ENCODE results near the gene NCOA3.

DNA sequence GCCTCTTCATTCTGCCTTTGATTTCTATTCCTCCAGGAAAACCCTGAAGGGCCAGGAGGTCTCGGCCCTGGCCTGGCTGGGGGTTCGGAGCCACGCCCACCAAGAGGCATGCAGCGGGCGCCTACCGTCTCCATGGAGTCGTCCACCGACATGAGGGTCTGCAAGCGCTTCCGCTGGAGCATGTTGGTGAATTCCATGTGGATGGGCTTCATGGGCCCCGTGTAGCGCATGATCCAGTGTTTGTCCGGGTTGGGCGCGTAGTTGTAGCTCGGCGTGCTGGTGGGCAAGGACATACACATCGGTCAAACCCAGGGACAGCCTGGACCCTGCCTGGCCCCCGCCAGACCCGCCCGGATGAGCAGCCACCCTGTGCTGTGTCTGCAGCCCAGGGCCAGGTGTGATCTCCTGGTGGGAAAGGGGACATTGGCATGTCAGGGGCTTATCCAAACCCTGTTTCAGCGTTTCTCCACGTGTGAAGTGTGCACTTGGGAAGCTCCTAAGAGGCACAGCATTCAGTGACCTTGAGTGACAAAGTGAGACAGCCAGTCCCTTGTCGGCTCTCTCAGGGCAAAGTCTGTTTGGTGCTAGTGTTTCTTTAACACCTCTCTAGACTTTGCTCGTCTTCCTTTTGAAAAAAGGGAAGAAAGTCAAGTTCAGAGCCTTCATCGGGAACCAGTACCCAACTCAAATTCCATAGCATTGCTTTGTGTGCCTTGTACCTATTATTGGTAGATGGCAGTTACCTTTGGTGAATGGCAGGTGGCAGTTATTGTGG lies 182.8 kb downstream of the NCOA3 start:
- TF ChIP-seq CTCF (IDR thresholded peaks at IDR 0.05) (no peak), POLR2A (IDR thresholded peaks at IDR 0.05) (no peak)

Measured in adrenal gland (tissue), 5 donors.